ENCODE results near the gene ZSWIM8. TPM values are rescaled to one million over a fixed set of nuclear protein-coding genes. Genes with fewer than 3 reads are reported as not detected.
"Not testable (repeated sequence)": the region's sequence is repeated elsewhere in the genome, so short reads cannot be mapped to it uniquely, and the experiment has no call there.

Gene ZSWIM8
- total RNA-seq, 4 donors from 2014 or later, result 94.5 to 530 (median 188) TPM

DNA sequence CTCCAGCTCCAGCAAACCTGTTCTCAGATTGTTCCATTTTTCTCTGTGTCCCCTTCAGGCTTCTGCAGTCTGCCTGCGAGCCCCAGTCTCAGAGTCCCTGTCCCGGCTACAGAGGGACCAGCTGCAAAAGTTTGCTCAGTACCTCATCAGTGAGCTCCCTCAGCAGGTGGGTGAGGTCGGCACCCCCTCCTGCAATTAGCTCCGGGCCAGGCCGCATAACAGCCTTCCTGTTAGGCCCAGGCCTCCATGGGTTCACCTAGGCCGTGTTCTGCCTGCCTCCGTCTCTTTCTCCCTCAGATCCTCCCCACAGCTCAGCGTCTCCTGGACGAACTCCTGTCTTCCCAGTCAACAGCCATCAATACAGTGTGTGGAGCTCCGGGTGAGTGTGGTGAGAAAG is 4.3 kb downstream of the ZSWIM8 start:
- in situ Hi-C loops (cut with MboI; ENCODE audit: low pct_ligation_motif_present in 1 of 4, low pct_unique_long_range_greater_than_20kb in 1 of 4, low sequenced_read_pairs in 3 of 4), result no loop called here
- TF ChIP-seq POLR2AphosphoS5 (IDR thresholded peaks at IDR 0.05) (no peak), EP300 (IDR thresholded peaks at IDR 0.05; ENCODE audit: low read depth) (no peak), POLR2A (IDR thresholded peaks at IDR 0.05) (no peak)
- TF ChIP-seq, protein P1, sequence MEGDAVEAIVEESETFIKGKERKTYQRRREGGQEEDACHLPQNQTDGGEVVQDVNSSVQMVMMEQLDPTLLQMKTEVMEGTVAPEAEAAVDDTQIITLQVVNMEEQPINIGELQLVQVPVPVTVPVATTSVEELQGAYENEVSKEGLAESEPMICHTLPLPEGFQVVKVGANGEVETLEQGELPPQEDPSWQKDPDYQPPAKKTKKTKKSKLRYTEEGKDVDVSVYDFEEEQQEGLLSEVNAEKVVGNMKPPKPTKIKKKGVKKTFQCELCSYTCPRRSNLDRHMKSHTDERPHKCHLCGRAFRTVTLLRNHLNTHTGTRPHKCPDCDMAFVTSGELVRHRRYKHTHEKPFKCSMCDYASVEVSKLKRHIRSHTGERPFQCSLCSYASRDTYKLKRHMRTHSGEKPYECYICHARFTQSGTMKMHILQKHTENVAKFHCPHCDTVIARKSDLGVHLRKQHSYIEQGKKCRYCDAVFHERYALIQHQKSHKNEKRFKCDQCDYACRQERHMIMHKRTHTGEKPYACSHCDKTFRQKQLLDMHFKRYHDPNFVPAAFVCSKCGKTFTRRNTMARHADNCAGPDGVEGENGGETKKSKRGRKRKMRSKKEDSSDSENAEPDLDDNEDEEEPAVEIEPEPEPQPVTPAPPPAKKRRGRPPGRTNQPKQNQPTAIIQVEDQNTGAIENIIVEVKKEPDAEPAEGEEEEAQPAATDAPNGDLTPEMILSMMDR (IDR thresholded peaks at IDR 0.05), result no peak

GRCh38 chr10:73790886-73791625 is 5.7 kb downstream of the ZSWIM8 start:
- H3K9me3 ChIP-seq, result no peaks in the 10 kb centered on the region
- TF ChIP-seq, protein P1 (IDR thresholded peaks at IDR 0.05), result no peak
- TF ChIP-seq POLR2A (IDR thresholded peaks at IDR 0.05) (no peak), POLR2AphosphoS5 (IDR thresholded peaks at IDR 0.05) (no peak), EP300 (IDR thresholded peaks at IDR 0.05; ENCODE audit: low read depth) (no peak)
- H3K27me3 ChIP-seq, result no peaks in the 10 kb centered on the region
- H3K4me1 ChIP-seq, result peaks cover 12 to 21% (median 16%) of the 10 kb centered on the region in 4 donors
- intact Hi-C loops (cut with DNase I; ENCODE audit: low total_unique reads), result no loop called here
- H3K27ac ChIP-seq, result no peak overlapping the region
- no peak overlapping the region for H3K4me3 ChIP-seq
- no peak for DNase-seq
- H3K36me3 ChIP-seq, result peaks cover 0 to 62% (median 32%) of the 10 kb centered on the region in 4 donors
- whole genome bisulfite sequencing, 2 donors (ENCODE audit: low coverage in 1 of 2), result 86 to 95% methylated on average over 10 to 22 of the region's 22 CpGs
- in situ Hi-C loops (cut with MboI; ENCODE audit: low pct_ligation_motif_present in 1 of 4, low pct_unique_long_range_greater_than_20kb in 1 of 4, low sequenced_read_pairs in 3 of 4), result no loop called here

More for the DNA sequence above, 4.3 kb downstream of the ZSWIM8 start:
- no peak overlapping the region for H3K4me3 ChIP-seq
- peaks cover 12 to 24% (median 21%) of the 10 kb centered on the region in 4 donors for H3K4me1 ChIP-seq
- DNase-seq, result no peak
- WGBS, 2 donors (ENCODE audit: low coverage in 1 of 2), result 94% methylated on average over 10 of the region's 10 CpGs; no CpG with 5 or more reads in 1 of the 2 donors
- intact Hi-C loops (cut with DNase I; ENCODE audit: low total_unique reads), result no loop called here
- H3K36me3 ChIP-seq, result peaks cover 0 to 51% (median 25%) of the 10 kb centered on the region in 4 donors
- H3K27ac ChIP-seq, result no peak overlapping the region
- no peaks in the 10 kb centered on the region for H3K9me3 ChIP-seq
- no peaks in the 10 kb centered on the region for H3K27me3 ChIP-seq

- H3K4me3 ChIP-seq, result no peak overlapping the region
- in situ Hi-C loops (cut with MboI; ENCODE audit: low pct_ligation_motif_present in 1 of 4, low pct_unique_long_range_greater_than_20kb in 1 of 4, low sequenced_read_pairs in 3 of 4) (no loop called here), intact Hi-C loops (cut with DNase I; ENCODE audit: low total_unique reads) (no loop called here)
- TF ChIP-seq EP300 (IDR thresholded peaks at IDR 0.05; ENCODE audit: low read depth) (no peak), POLR2AphosphoS5 (IDR thresholded peaks at IDR 0.05) (no peak), POLR2A (IDR thresholded peaks at IDR 0.05) (no peak)
- TF ChIP-seq, protein P1 (IDR thresholded peaks at IDR 0.05), result no peak
- peaks cover 7 to 14% (median 8%) of the 10 kb centered on the region in 4 donors for H3K4me1 ChIP-seq
- no peaks in the 10 kb centered on the region for H3K9me3 ChIP-seq
- peaks cover 0 to 68% (median 35%) of the 10 kb centered on the region in 4 donors for H3K36me3 ChIP-seq
- no peak overlapping the region for H3K27ac ChIP-seq
- no peak for DNase-seq
- H3K27me3 ChIP-seq, result no peaks in the 10 kb centered on the region
- 93% methylated on average over 25 of the region's 26 CpGs; no CpG with 5 or more reads in 1 of the 2 donors for WGBS, 2 donors (ENCODE audit: low coverage in 1 of 2)
Observed at GRCh38 chr10:73791871-73792400, 6.5 kb downstream of the ZSWIM8 start.

DNA sequence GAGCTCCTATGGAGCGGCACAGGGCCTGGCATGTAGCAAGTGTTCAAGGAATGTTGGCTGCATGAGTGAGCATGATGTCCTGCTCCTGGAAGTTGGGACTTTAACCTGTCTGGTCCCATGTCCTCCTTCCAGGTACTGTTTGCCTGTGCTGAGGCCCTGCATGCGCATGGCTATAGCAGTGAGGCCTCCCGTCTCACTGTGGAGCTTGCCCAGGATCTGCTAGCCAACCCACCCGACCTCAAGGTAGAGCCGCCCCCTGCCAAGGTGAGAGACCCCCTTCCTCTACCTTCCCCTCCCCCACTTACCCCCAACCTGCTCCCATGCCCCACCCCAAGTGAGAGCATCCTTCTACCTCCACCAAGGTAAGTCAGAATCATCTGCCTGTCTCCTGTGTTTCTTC is 8.1 kb downstream of the ZSWIM8 start:
- DNase-seq, result no peak
- no peaks in the 10 kb centered on the region for H3K4me1 ChIP-seq
- no peak overlapping the region for H3K4me3 ChIP-seq
- in situ Hi-C loops (cut with MboI; ENCODE audit: low pct_ligation_motif_present in 1 of 4, low pct_unique_long_range_greater_than_20kb in 1 of 4, low sequenced_read_pairs in 3 of 4) (no loop called here), intact Hi-C loops (cut with DNase I; ENCODE audit: low total_unique reads) (no loop called here)
- no peaks in the 10 kb centered on the region for H3K9me3 ChIP-seq
- no peaks in the 10 kb centered on the region for H3K27me3 ChIP-seq
- peaks cover 0 to 82% (median 40%) of the 10 kb centered on the region in 4 donors for H3K36me3 ChIP-seq
- WGBS, 2 donors (ENCODE audit: low coverage in 1 of 2), result 91% methylated on average over 5 of the region's 5 CpGs; no CpG with 5 or more reads in 1 of the 2 donors
- H3K27ac ChIP-seq, result no peak overlapping the region
- TF ChIP-seq, protein P1 (IDR thresholded peaks at IDR 0.05), result no peak
- TF ChIP-seq EP300 (IDR thresholded peaks at IDR 0.05; ENCODE audit: low read depth) (no peak), POLR2AphosphoS5 (IDR thresholded peaks at IDR 0.05) (no peak)

DNA sequence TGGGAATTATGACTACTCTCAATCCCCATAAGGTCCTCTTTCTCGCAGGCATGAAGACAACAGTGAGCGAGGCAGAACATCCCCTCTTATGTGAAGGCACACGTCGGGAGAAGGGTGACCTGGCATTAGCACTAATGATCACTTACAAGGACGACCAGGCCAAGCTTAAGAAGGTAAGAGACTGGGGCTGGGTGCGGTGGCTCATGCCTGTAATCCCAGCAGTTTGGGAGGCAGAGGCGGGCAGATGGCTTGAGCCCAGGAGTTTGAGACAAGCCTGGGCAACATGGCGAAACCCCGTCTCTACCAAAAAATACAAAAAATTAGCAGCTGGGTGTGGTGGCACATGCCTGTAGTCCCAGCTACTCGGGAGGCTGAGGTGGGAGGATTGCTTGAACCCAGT is 10.1 kb downstream of the ZSWIM8 start:
- peaks cover 0 to 70% (median 34%) of the 10 kb centered on the region in 4 donors for H3K36me3 ChIP-seq
- in situ Hi-C loops (cut with MboI; ENCODE audit: low pct_ligation_motif_present in 1 of 4, low pct_unique_long_range_greater_than_20kb in 1 of 4, low sequenced_read_pairs in 3 of 4); H3K4me1 ChIP-seq; intact Hi-C loops (cut with DNase I; ENCODE audit: low total_unique reads); H3K27me3 ChIP-seq; H3K9me3 ChIP-seq; DNase-seq; H3K4me3 ChIP-seq; H3K27ac ChIP-seq: not testable (repeated sequence)
- 93 to 100% methylated on average over 4 to 10 of the region's 10 CpGs for WGBS, 2 donors (ENCODE audit: low coverage in 1 of 2)

GRCh38 chr10:73796035-73796434 is 10.6 kb downstream of the ZSWIM8 start:
- 97% methylated on average over 8 of the region's 8 CpGs; no CpG with 5 or more reads in 1 of the 2 donors for WGBS, 2 donors (ENCODE audit: low coverage in 1 of 2)
- H3K4me1 ChIP-seq; H3K4me3 ChIP-seq; H3K27ac ChIP-seq; intact Hi-C loops (cut with DNase I; ENCODE audit: low total_unique reads); H3K27me3 ChIP-seq; H3K9me3 ChIP-seq; in situ Hi-C loops (cut with MboI; ENCODE audit: low pct_ligation_motif_present in 1 of 4, low pct_unique_long_range_greater_than_20kb in 1 of 4, low sequenced_read_pairs in 3 of 4); DNase-seq: not testable (repeated sequence)
- H3K36me3 ChIP-seq, result peaks cover 0 to 64% (median 31%) of the 10 kb centered on the region in 4 donors
